H1 (cell line): Measurements from ENCODE around the gene TMEM151A. TPM values are rescaled to one million over a fixed set of nuclear protein-coding genes. Genes with fewer than 3 reads are reported as not detected.

ENCODE experiments used
- CTCF ChIA-PET: fragments of 300-600 bp; sonication (Branson Sonifier 250); formaldehyde crosslinking; loops from one replicate; lab custom pipeline; 2021; ENCODE audit not compliant: partially characterized antibody; lab: Charles Lee
- POLR2A ChIA-PET: fragments of 300-600 bp; sonication (Branson Sonifier 250); formaldehyde crosslinking; loops from one replicate; lab custom pipeline; 2021; ENCODE audit warnings: inconsistent platforms; ENCODE audit not compliant: partially characterized antibody; lab: Charles Lee
- DNase-seq, 2 experiments: peaks; one replicate each; pipeline versions ENCODE4 v3.0.0 to v3.0.0-alpha.2; 2010 to 2022; ENCODE audit warnings: low spot score in 2 of 2, low read depth in 1 of 2, mixed read lengths in 1 of 2
- FAIRE-seq: peaks from 2 replicates; lab custom pipeline; 2011; peaks lifted over from hg19 to GRCh38; lab: Jason Lieb, UNC
- H2AFZ ChIP-seq: 2 replicates; pipeline ENCODE4 v1.8.1; 2012; ENCODE audit warnings: low read length, inconsistent platforms
- H2AK5ac ChIP-seq: 2 replicates; pipeline ENCODE4 v1.6.1; 2013; ENCODE audit warnings: low read depth, low read length
- H2BK120ac ChIP-seq: replicated peaks from 2 replicates; pipeline ENCODE3; 2013; ENCODE audit warnings: low read depth, low read length, inconsistent platforms
- H2BK12ac ChIP-seq: 2 replicates; pipeline ENCODE4 v1.6.1; 2013; ENCODE audit warnings: low read depth, low read length
- H2BK15ac ChIP-seq: 2 replicates; pipeline ENCODE4 v1.6.1; 2013; ENCODE audit warnings: low read length
- H2BK20ac ChIP-seq: 2 replicates; pipeline ENCODE4 v1.6.1; 2013; ENCODE audit warnings: low read length
- H2BK5ac ChIP-seq: 2 replicates; pipeline ENCODE4 v1.6.1; 2013; ENCODE audit warnings: low read depth, low read length
- H3K14ac ChIP-seq: 2 replicates; pipeline ENCODE4 v1.6.1; 2013; ENCODE audit warnings: inconsistent platforms; ENCODE audit not compliant: insufficient read length
- H3K18ac ChIP-seq: 2 replicates; pipeline ENCODE4 v1.6.1; 2013; ENCODE audit warnings: low read length; ENCODE audit errors: extremely low read depth
- H3K23ac ChIP-seq: 2 replicates; pipeline ENCODE4 v1.6.1; 2013; ENCODE audit warnings: inconsistent platforms; ENCODE audit not compliant: insufficient read length
- H3K23me2 ChIP-seq: 2 replicates; pipeline ENCODE4 v1.6.1; 2013; ENCODE audit warnings: low read depth, low read length
- H3K27ac ChIP-seq: 2 replicates; pipeline ENCODE4 v1.6.1; 2011; ENCODE audit warnings: low read depth, low read length, inconsistent platforms
- H3K27me3 ChIP-seq, 4 experiments: replicated peaks in 1 of 4; 1 replicate in 1 of 4; 2 replicates in 3 of 4; pipeline versions ENCODE4 v1.6.1 to v1.8.1; 2011 to 2013; ENCODE audit warnings: low read length in 3 of 4, mild to moderate bottlenecking in 3 of 4, inconsistent platforms in 2 of 4, mixed read lengths in 2 of 4, moderate library complexity in 1 of 4; ENCODE audit not compliant: control insufficient read depth in 3 of 4, insufficient read depth in 3 of 4; ENCODE audit errors: extremely low read depth in 1 of 4
- H3K36me3 ChIP-seq, 4 experiments: 2 replicates each; pipeline versions ENCODE4 v1.6.1 to v1.8.1; 2011 to 2013; ENCODE audit warnings: mild to moderate bottlenecking in 4 of 4, low read length in 3 of 4, moderate library complexity in 2 of 4, control low read depth in 1 of 4, inconsistent platforms in 1 of 4; ENCODE audit not compliant: insufficient read depth in 4 of 4, control insufficient read depth in 2 of 4
- H3K4ac ChIP-seq: replicated peaks from 2 replicates; pipeline ENCODE3; 2013; ENCODE audit warnings: low read length, low read depth, mixed read lengths, inconsistent platforms; ENCODE audit not compliant: insufficient read length
- H3K4me1 ChIP-seq, 4 experiments: replicated peaks in 1 of 4; 1 replicate in 1 of 4; 2 replicates in 3 of 4; pipeline versions ENCODE4 v1.6.1 to v1.8.1; 2011 to 2013; ENCODE audit warnings: low read length in 3 of 4, inconsistent platforms in 2 of 4, mixed read lengths in 1 of 4; ENCODE audit not compliant: insufficient read depth in 4 of 4, control insufficient read depth in 3 of 4
- H3K4me2 ChIP-seq, 2 experiments: 2 replicates each; pipeline versions ENCODE4 v1.6.1 to v1.8.1; 2011 to 2013; ENCODE audit warnings: low read depth in 2 of 2, low read length in 2 of 2, control low read depth in 1 of 2, inconsistent platforms in 1 of 2, mild to moderate bottlenecking in 1 of 2; ENCODE audit not compliant: insufficient read depth in 1 of 2
- H3K4me3 ChIP-seq, 4 experiments: fragments of 200-600, 300-600 bp in 1 of 4; sonication (generic), shearing (Covaris generic), sonication (Bioruptor Twin) in 1 of 4; 2 replicates each; pipeline versions ENCODE4 v1.5.1 to v1.8.1; 2011 to 2016; ENCODE audit warnings: low read length in 4 of 4, low read depth in 3 of 4, control low read depth in 2 of 4, inconsistent platforms in 2 of 4, mild to moderate bottlenecking in 2 of 4, mixed read lengths in 1 of 4, moderate library complexity in 1 of 4; ENCODE audit not compliant: insufficient read depth in 2 of 4; ENCODE audit errors: extremely low read depth in 1 of 4
- H3K56ac ChIP-seq: replicated peaks from 2 replicates; pipeline ENCODE3; 2013; ENCODE audit warnings: low read depth, mild to moderate bottlenecking, mixed read lengths, low read length, inconsistent platforms; ENCODE audit not compliant: insufficient read length
- H3K79me1 ChIP-seq: 2 replicates; pipeline ENCODE4 v1.6.1; 2013; ENCODE audit warnings: low read depth, low read length, control low read depth
- H3K79me2 ChIP-seq, 2 experiments: 2 replicates each; pipeline versions ENCODE4 v1.6.1 to v1.8.1; 2012 to 2013; ENCODE audit warnings: low read length in 2 of 2, mild to moderate bottlenecking in 2 of 2, inconsistent platforms in 1 of 2; ENCODE audit not compliant: insufficient read depth in 2 of 2, control insufficient read depth in 1 of 2
- H3K9ac ChIP-seq, 4 experiments: replicated peaks in 1 of 4; 1 replicate in 1 of 4; 2 replicates in 3 of 4; pipeline versions ENCODE4 v1.6.1 to v1.8.1; 2011 to 2013; ENCODE audit warnings: low read depth in 3 of 4, low read length in 3 of 4, control low read depth in 2 of 4, mild to moderate bottlenecking in 2 of 4, moderate library complexity in 2 of 4, inconsistent platforms in 1 of 4; ENCODE audit errors: extremely low read depth in 1 of 4
- H3K9me3 ChIP-seq, 2 experiments: 2 replicates each; pipeline versions ENCODE4 v1.6.1 to v1.8.1; 2012 to 2013; ENCODE audit warnings: mild to moderate bottlenecking in 2 of 2, moderate library complexity in 2 of 2, control low read depth in 1 of 2, inconsistent platforms in 1 of 2, low read depth in 1 of 2, low read length in 1 of 2, mixed read lengths in 1 of 2; ENCODE audit not compliant: insufficient read depth in 2 of 2
- H4K20me1 ChIP-seq, 2 experiments: replicated peaks in 1 of 2; 2 replicates each; pipeline versions ENCODE3 to v1.8.1; 2011 to 2013; ENCODE audit warnings: inconsistent platforms in 2 of 2, low read length in 2 of 2, mild to moderate bottlenecking in 1 of 2; ENCODE audit not compliant: insufficient read depth in 2 of 2, control insufficient read depth in 1 of 2
- H4K5ac ChIP-seq: 2 replicates; pipeline ENCODE4 v1.6.1; 2013; ENCODE audit warnings: low read length, low read depth, mixed read lengths, inconsistent platforms; ENCODE audit not compliant: insufficient read length
- H4K8ac ChIP-seq: 2 replicates; pipeline ENCODE4 v1.8.0; 2013; ENCODE audit warnings: mild to moderate bottlenecking, moderate library complexity, low read length, inconsistent platforms; ENCODE audit not compliant: insufficient read depth; ENCODE audit errors: extremely low read depth
- H4K91ac ChIP-seq: replicated peaks from 2 replicates; pipeline ENCODE3; 2013; ENCODE audit warnings: low read length, mixed read lengths, inconsistent platforms; ENCODE audit not compliant: insufficient read length
- ASH2L ChIP-seq: fragments of 200-600, 300-600 bp; sonication (generic); IDR thresholded peaks from one replicate; pipeline ENCODE4 v1.7.1; 2017; ENCODE audit warnings: low read length
- CREB1 ChIP-seq: IDR thresholded peaks from 2 replicates; pipeline ENCODE4 v1.6.1; 2012; ENCODE audit warnings: inconsistent platforms
- FOSL1 ChIP-seq: IDR thresholded peaks from 2 replicates; pipeline ENCODE4 v1.6.1; 2011; ENCODE audit warnings: mild to moderate bottlenecking, low read depth, low read length, moderate library complexity; ENCODE audit not compliant: insufficient read depth
- GTF2F1 ChIP-seq: IDR thresholded peaks from 2 replicates; pipeline ENCODE4 v1.6.1; 2012; ENCODE audit warnings: low read depth, low read length, improper control_type of control experiment, borderline replicate concordance
- HDAC6 ChIP-seq: IDR thresholded peaks from one replicate; pipeline ENCODE4 v1.7.1; 2012; ENCODE audit warnings: low read depth, mild to moderate bottlenecking, inconsistent platforms, low read length, moderate library complexity
- PHF8 ChIP-seq: fragments of 200-600 bp; sonication (generic); conservative IDR thresholded peaks from 2 replicates; pipeline ENCODE4 v1.7.1; 2012; ENCODE audit warnings: low read depth, mild to moderate bottlenecking, inconsistent platforms, low read length, moderate library complexity
- RAD21 ChIP-seq, 2 experiments: IDR thresholded peaks in 1 of 2; conservative IDR thresholded peaks in 1 of 2; 2 replicates each; pipeline ENCODE4 v1.6.1; 2011; ENCODE audit warnings: low read depth in 2 of 2, low read length in 2 of 2, improper control_type of control experiment in 1 of 2, inconsistent platforms in 1 of 2, mild to moderate bottlenecking in 1 of 2, moderate library complexity in 1 of 2
- RNF2 ChIP-seq: fragments of 200-900, 300-1000 bp; sonication (generic); IDR thresholded peaks from 2 replicates; pipeline ENCODE4 v1.7.1; 2016; ENCODE audit warnings: borderline replicate concordance, low read depth, mild to moderate bottlenecking, antibody characterized with exemption, low read length; ENCODE audit not compliant: poor library complexity, severe bottlenecking; ENCODE audit errors: missing control alignments
- SIN3A ChIP-seq, 2 experiments: IDR thresholded peaks in 1 of 2; conservative IDR thresholded peaks in 1 of 2; 2 replicates each; pipeline ENCODE4 v1.6.1; 2011 to 2012; ENCODE audit warnings: low read length in 2 of 2, improper control_type of control experiment in 1 of 2, low read depth in 1 of 2, mild to moderate bottlenecking in 1 of 2
- SIRT6 ChIP-seq: IDR thresholded peaks from one replicate; pipeline ENCODE4 v1.7.1; 2012; ENCODE audit warnings: low read length, inconsistent platforms
- SP4 ChIP-seq: IDR thresholded peaks from 2 replicates; pipeline ENCODE4 v1.6.1; 2012; ENCODE audit warnings: low read length, inconsistent platforms
- TAF1 ChIP-seq: IDR thresholded peaks from 2 replicates; pipeline ENCODE4 v1.6.1; 2011; ENCODE audit warnings: mild to moderate bottlenecking, low read depth, low read length
- TBP ChIP-seq: IDR thresholded peaks from 2 replicates; pipeline ENCODE4 v1.6.1; 2011; ENCODE audit warnings: low read depth, low read length, improper control_type of control experiment
- WGBS, 2 experiments: shearing (Covaris generic) in 1 of 2; methylation state at CpG; one replicate each; pipeline versions ENCODE4 v1.1.6 to v1.1.7; 2013 to 2015; ENCODE audit warnings: low lambda C conversion rate in 2 of 2, mixed read lengths in 2 of 2, inconsistent platforms in 1 of 2, low coverage in 1 of 2, missing lambda C conversion rate in 1 of 2; ENCODE audit not compliant: insufficient replicate concordance in 2 of 2, insufficient coverage in 1 of 2, insufficient read length in 1 of 2; ENCODE audit errors: extremely low coverage in 1 of 2, missing lambda C conversion rate in 1 of 2; 5-methylcytosine and 5-hydroxymethylcytosine counted together
- polyA plus RNA-seq, 7 experiments: library from polyadenylated mRNA; depleted of rRNA in 3 of 7; stranded (reverse) in 5 of 7; unstranded in 2 of 7; fragments of >200 nt in 5 of 7; fragments of 200-250 nt in 2 of 7; gene quantifications; 1 replicate in 5 of 7; 2 replicates in 1 of 7; 4 replicates in 1 of 7; pipeline versions ENCODE4 v1.2.1 to v1.2.3, GENCODE V29; 2011 to 2013; ENCODE audit warnings: missing spikeins in 2 of 7, mixed read lengths in 2 of 7
- total RNA-seq: library from RNA; stranded (reverse); fragmentation: NEBNext Ultra II Directional; extraction: Animal tissue kit (Norgen Biotek cat#: 25700); gene quantifications from 2 replicates; pipeline ENCODE4 v1.2.1, GENCODE V29; 2021

Gene TMEM151A
- total and polyA plus RNA-seq, 2 of the 8 experiments (the other 6 are each of a cell fraction or from before 2014, with no cell fraction given), result 3.2 TPM

DNA sequence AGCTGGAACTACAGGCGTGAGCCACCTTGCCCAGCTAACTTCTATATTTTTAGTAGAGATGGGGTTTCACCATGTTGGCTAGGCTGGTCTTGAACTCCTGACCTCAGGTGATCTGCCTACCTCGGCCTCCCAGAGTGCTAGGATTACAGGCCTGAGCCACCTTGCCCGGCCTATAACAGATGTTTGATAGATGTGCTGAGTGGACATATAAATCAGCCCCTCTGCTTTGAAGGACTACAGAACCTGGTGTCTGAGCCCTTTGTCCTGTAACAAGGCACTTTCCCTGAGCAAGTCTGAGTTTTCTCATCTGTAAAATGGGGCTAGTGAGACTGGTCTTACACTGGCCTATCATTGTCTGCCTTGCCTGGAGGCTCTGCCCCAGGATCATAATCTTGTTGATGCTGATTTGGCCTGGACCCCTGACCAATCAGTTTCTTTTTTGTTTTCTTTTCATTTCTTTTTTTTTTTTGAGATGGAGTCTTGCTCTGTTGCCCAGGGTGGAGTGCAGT, 37.5 kb downstream of the TMEM151A start:
- peak overlapping the region; percentile 81; the same call in 1 of the 2 replicates for H2BK15ac ChIP-seq
- no peak overlapping the region for H4K5ac ChIP-seq
- FAIRE-seq, result no peak
- H2AFZ ChIP-seq, result no peak overlapping the region
- no peak overlapping the region for H2BK120ac ChIP-seq
- H2AK5ac ChIP-seq, result no peak overlapping the region
- H3K4ac ChIP-seq, result no peak overlapping the region
- no peaks in the 10 kb centered on the region for H3K79me1 ChIP-seq
- no peaks in the 10 kb centered on the region for H3K36me3 ChIP-seq
- WGBS, 2 experiments, result 89% methylated on average over 3 of the region's 3 CpGs; no CpG with 5 or more reads in 1 of the 2 experiments
- H3K56ac ChIP-seq, result no peak overlapping the region
- no peak for DNase-seq
- no peaks in the 10 kb centered on the region for H4K20me1 ChIP-seq
- no peak overlapping the region for H4K91ac ChIP-seq
- no peak overlapping the region for H3K4me3 ChIP-seq
- peaks cover 0 to 7% (median 5%) of the 10 kb centered on the region in 4 experiments; a peak in 2 of 7 replicates for H3K27me3 ChIP-seq
- 0 out of 4 replicates have a peak overlapping the region, but pooled peaks of 1 of the 2 experiments have one; percentile 4 for H3K4me2 ChIP-seq
- H2BK12ac ChIP-seq, result peak overlapping the region; percentile 92; the same call in 1 of the 2 replicates
- ChIA-PET POLR2A (interaction anchor here (1.0 to 8.5 kb wide), 5 partner anchors 12 to 32 kb away, joined by 5 to 61 read pairs (median 19); partner anchors contain the start of genes B4GAT1, BRMS1 and CD248), CTCF (interaction anchor here (0.7 to 8.7 kb wide), 16 partner anchors 10 to 152 kb away, joined by 3 to 242 read pairs (median 4); partner anchors contain the start of genes BRMS1 and CD248)
- H4K8ac ChIP-seq, result no peak overlapping the region
- H3K14ac ChIP-seq, result no peak overlapping the region
- H3K18ac ChIP-seq, result no peak overlapping the region
- H3K4me1 ChIP-seq, result peaks cover 5 to 12% (median 8%) of the 10 kb centered on the region in 4 experiments; a peak in 6 of 7 replicates
- no peaks in the 10 kb centered on the region; the same call in 1 of the 2 replicates for H3K23me2 ChIP-seq
- H2BK5ac ChIP-seq, result 0 out of 2 replicates have a peak overlapping the region, but pooled peaks have one; percentile 71
- H3K27ac ChIP-seq, result no peak overlapping the region
- no peaks in the 10 kb centered on the region for H3K79me2 ChIP-seq
- H3K9me3 ChIP-seq, result no peaks in the 10 kb centered on the region
- H3K9ac ChIP-seq, result no peak overlapping the region
- H3K23ac ChIP-seq, result no peak overlapping the region
- no peak overlapping the region for H2BK20ac ChIP-seq
- no peak for TF ChIP-seq ASH2L
- TF ChIP-seq RAD21 (IDR thresholded peaks at IDR 0.05 in 1 of 2, conservative IDR thresholded peaks at IDR 0.05 in 1 of 2; ENCODE audit: low read depth in 2 of 2, low read length in 2 of 2), result no peak
- no peak for TF ChIP-seq SP4
- TF ChIP-seq FOSL1, result no peak
- TF ChIP-seq PHF8, result no peak
- TF ChIP-seq HDAC6, result no peak
- TF ChIP-seq TBP, result no peak
- TF ChIP-seq SIRT6, result no peak
- no peak for TF ChIP-seq TAF1
- TF ChIP-seq CREB1, result no peak
- no peak for TF ChIP-seq RNF2
- no peak for TF ChIP-seq GTF2F1
- TF ChIP-seq SIN3A (conservative IDR thresholded peaks at IDR 0.05 in 1 of 2, IDR thresholded peaks at IDR 0.05 in 1 of 2; ENCODE audit: low read depth in 1 of 2, low read length in 2 of 2), result no peak
